ENCODE results near the gene AKR7A3. TPM values are rescaled to one million over a fixed set of nuclear protein-coding genes. Genes with fewer than 3 reads are reported as not detected.

Gene AKR7A3
- total and polyA plus RNA-seq, 2 of the 4 experiments (the other 2 are of a cell fraction): 0.18 to 0.62 TPM

- Histone ChIP-seq H3K4me3 (ENCODE audit: insufficient read depth, low read depth, low read length) (no peak overlapping the region), H2BK20ac (ENCODE audit: low read depth, low read length) (no peak overlapping the region), H2BK5ac (ENCODE audit: low read depth, low read length, poor library complexity, severe bottlenecking) (no peak overlapping the region), H3K36me3 (ENCODE audit: control insufficient read depth, insufficient read depth, low read length) (peaks cover 3% of the 10 kb centered on the region), H3K4ac (ENCODE audit: low read depth, low read length) (no peak overlapping the region), H4K91ac (ENCODE audit: insufficient read depth, low read depth, low read length) (no peak overlapping the region), H2AFZ (replicated peaks; ENCODE audit: low read length, poor library complexity) (no peak overlapping the region), H4K8ac (ENCODE audit: low read depth in 2 of 2, low read length in 2 of 2) (no peak overlapping the region), H2AK9ac (replicated peaks; ENCODE audit: low read depth, low read length, poor library complexity) (no peak overlapping the region), H3K4me1 (ENCODE audit: control insufficient read depth, insufficient read depth, low read length) (peaks cover 2% of the 10 kb centered on the region), H3K18ac (ENCODE audit: low read depth, low read length) (no peak overlapping the region), H3K79me1 (ENCODE audit: low read depth in 1 of 2, low read length in 2 of 2) (no peaks in the 10 kb centered on the region), H3K14ac (replicated peaks; ENCODE audit: low read depth, low read length) (no peak overlapping the region), H3K23ac (ENCODE audit: low read depth, low read length) (no peak overlapping the region), H3K4me2 (ENCODE audit: low read depth, low read length) (no peak overlapping the region), H3K9ac (ENCODE audit: low read depth, low read length) (no peak overlapping the region), H3K9me3 (ENCODE audit: control insufficient read depth, insufficient read depth, low read length) (peaks cover 15% of the 10 kb centered on the region), H2BK15ac (ENCODE audit: low read depth, low read length) (no peak overlapping the region), H2AK5ac (ENCODE audit: low read depth, low read length) (no peak overlapping the region), H3K27me3 (ENCODE audit: control insufficient read depth, insufficient read depth, low read length) (no peaks in the 10 kb centered on the region), H2BK120ac (ENCODE audit: low read depth, low read length) (no peak overlapping the region), H3K9me1 (ENCODE audit: insufficient read depth, low read length) (no peaks in the 10 kb centered on the region), H3K56ac (ENCODE audit: extremely low read depth, insufficient read depth, low read length) (no peak overlapping the region), H3K27ac (ENCODE audit: insufficient read depth, low read length) (no peak overlapping the region), H4K20me1 (ENCODE audit: insufficient read depth, low read length) (no peaks in the 10 kb centered on the region), H4K5ac (ENCODE audit: low read depth, low read length) (no peak overlapping the region)
- ATAC-seq (ENCODE audit: low read depth) (no peak), DNase-seq (no peak)
- dilution Hi-C loops (cut with HindIII; ENCODE audit: low sequenced_read_pairs, unreplicated experiment) (no loop called here), in situ Hi-C loops (cut with MboI; ENCODE audit: low sequenced_read_pairs) (no loop called here), intact Hi-C loops (cut with micrococcal nuclease) (no loop called here)
- BruUV-seq (replicated peaks): no TSS peak
- TF ChIP-seq MXI1 (IDR thresholded peaks at IDR 0.05; ENCODE audit: borderline replicate concordance, low read depth, low read length) (no peak), CEBPB (IDR thresholded peaks at IDR 0.05; ENCODE audit: low read depth, low read length) (no peak), RCOR1 (IDR thresholded peaks at IDR 0.05; ENCODE audit: insufficient replicate concordance, low read length) (no peak), POLR2A (IDR thresholded peaks at IDR 0.05; ENCODE audit: low read depth, low read length) (no peak), USF2 (IDR thresholded peaks at IDR 0.05; ENCODE audit: low read depth, low read length) (no peak), CTCF (conservative IDR thresholded peaks at IDR 0.05; ENCODE audit: low read depth, low read length) (no peak), RAD21 (IDR thresholded peaks at IDR 0.05; ENCODE audit: low read length) (no peak)
- ChIA-PET CTCF (no interaction called here), POLR2A (ENCODE audit: unreplicated experiment) (no interaction called here)
- WGBS, 2 experiments (ENCODE audit: extremely low coverage in 2 of 2, insufficient read length in 1 of 2): no CpG with 5 or more reads among the region's 2 CpGs
Observed at GRCh38 chr1:19294638-19295037, 6.1 kb upstream of the AKR7A3 start.

Measured in IMR-90 (cell line).